Astrocyte (in vitro differentiated cells and primary cell): ENCODE data around the gene PLXNB3.

Experiments used
- CTCF ChIP-seq: IDR thresholded peaks from 2 replicates; pipeline ENCODE4 v1.5.1; 2011; ENCODE audit warnings: low read depth, mild to moderate bottlenecking, inconsistent platforms, low read length, moderate library complexity; ENCODE audit not compliant: insufficient read depth
- EZH2 ChIP-seq: IDR thresholded peaks from 2 replicates; pipeline ENCODE4 v1.6.1; 2012; ENCODE audit warnings: mild to moderate bottlenecking, low read length, inconsistent platforms; ENCODE audit not compliant: insufficient read depth

- TF ChIP-seq CTCF (no peak), EZH2 (no peak)
Measured at GRCh38 chrX:153797415-153798015, 33.5 kb downstream of the PLXNB3 start.
